ENCODE data around the gene OR5V1.

OR5V1 gene

GRCh38 chr6:29319931-29320330, 48.7 kb downstream of the OR5V1 start:
- DNase-seq (ENCODE audit: low spot score), result no peak
- Histone ChIP-seq H3K4me3 (no peak overlapping the region), H3K27ac (no peak overlapping the region)
- TF ChIP-seq CTCF (IDR thresholded peaks at IDR 0.05), result no peak
